Left ventricle myocardium inferior (tissue), 1 donor: Measurements from ENCODE around the gene CLEC16A. TPM values are rescaled to one million over a fixed set of nuclear protein-coding genes. Genes with fewer than 3 reads are reported as not detected.

Source experiments
- DNase-seq: peaks from one replicate; pipeline ENCODE4 v3.0.0-alpha.2; 2020
- H3K27ac ChIP-seq: fragments of 200-600 bp; replicated peaks from 2 replicates; pipeline ENCODE4 v1.8.0; 2021
- H3K27me3 ChIP-seq: fragments of 200-600 bp; 2 replicates; pipeline ENCODE4 v1.8.0; 2021; ENCODE audit warnings: low read depth
- H3K36me3 ChIP-seq: fragments of 200-600 bp; 2 replicates; pipeline ENCODE4 v1.8.0; 2021
- H3K4me1 ChIP-seq: fragments of 200-600 bp; 2 replicates; pipeline ENCODE4 v1.8.0; 2021
- H3K4me3 ChIP-seq: fragments of 200-600 bp; 2 replicates; pipeline ENCODE4 v1.8.0; 2021; ENCODE audit warnings: mild to moderate bottlenecking, moderate library complexity
- H3K9me3 ChIP-seq: fragments of 200-600 bp; replicated peaks from 2 replicates; pipeline ENCODE4 v1.8.0; 2021
- CTCF ChIP-seq: fragments of 200-600 bp; IDR thresholded peaks from 2 replicates; pipeline ENCODE4 v1.8.0; 2021; ENCODE audit warnings: antibody characterized with exemption, mild to moderate bottlenecking, borderline replicate concordance
- intact Hi-C: fragments of 100-400 bp; cut with micrococcal nuclease; formaldehyde crosslinking; loops from one replicate; pipeline ENCODE4 v1.11.0; 2022
- total RNA-seq: library from RNA; stranded (reverse); fragmentation: NEBNext Ultra II Directional; extraction: Animal tissue kit (Norgen Biotek cat#: 25700); gene quantifications from one replicate; pipeline ENCODE4 v1.2.1, GENCODE V29; 2021
- donor health status: DM: no; HTN: yes; CAD: no; lungs with severe emphysema.

The CLEC16A gene
- total RNA-seq, 1 donor from 2014 or later, result 24.6 TPM

- Histone ChIP-seq H3K4me3 (no peak overlapping the region), H3K4me1 (peaks cover 12% of the 10 kb centered on the region), H3K27ac (no peak overlapping the region), H3K27me3 (no peaks in the 10 kb centered on the region), H3K9me3 (no peaks in the 10 kb centered on the region), H3K36me3 (peaks cover 70% of the 10 kb centered on the region)
- intact Hi-C loops, result no loop called here
- no peak for DNase-seq
- no peak for TF ChIP-seq CTCF
Measured at GRCh38 chr16:11050944-11051343, 106.6 kb downstream of the CLEC16A start.

GRCh38 chr16:11051430-11051829 is 107.1 kb downstream of the CLEC16A start:
- H3K4me1 ChIP-seq, result peaks cover 10% of the 10 kb centered on the region
- H3K9me3 ChIP-seq, result no peaks in the 10 kb centered on the region
- H3K27me3 ChIP-seq, result no peaks in the 10 kb centered on the region
- DNase-seq, result no peak
- H3K27ac ChIP-seq, result no peak overlapping the region
- TF ChIP-seq CTCF, result no peak
- H3K4me3 ChIP-seq, result no peak overlapping the region
- intact Hi-C loops, result no loop called here
- H3K36me3 ChIP-seq, result peaks cover 71% of the 10 kb centered on the region

GRCh38 chr16:11051879-11052808 is 107.8 kb downstream of the CLEC16A start:
- TF ChIP-seq CTCF, result no peak
- Histone ChIP-seq H3K4me1 (peaks cover 2% of the 10 kb centered on the region), H3K27ac (no peak overlapping the region), H3K4me3 (no peak overlapping the region), H3K9me3 (no peaks in the 10 kb centered on the region), H3K27me3 (no peaks in the 10 kb centered on the region), H3K36me3 (peaks cover 72% of the 10 kb centered on the region)
- DNase-seq, result no peak
- intact Hi-C loops, result no loop called here

GRCh38 chr16:11053916-11054460 is 109.6 kb downstream of the CLEC16A start:
- Histone ChIP-seq H3K27me3 (no peaks in the 10 kb centered on the region), H3K4me1 (no peaks in the 10 kb centered on the region), H3K9me3 (no peaks in the 10 kb centered on the region), H3K36me3 (peaks cover 69% of the 10 kb centered on the region), H3K27ac (no peak overlapping the region), H3K4me3 (no peak overlapping the region)
- TF ChIP-seq CTCF, result no peak
- no peak for DNase-seq
- intact Hi-C loops, result no loop called here

GRCh38 chr16:11056090-11056992 is 112.0 kb downstream of the CLEC16A start:
- Histone ChIP-seq H3K4me3 (no peak overlapping the region), H3K36me3 (peaks cover 63% of the 10 kb centered on the region), H3K4me1 (no peaks in the 10 kb centered on the region), H3K27me3 (no peaks in the 10 kb centered on the region), H3K27ac (no peak overlapping the region), H3K9me3 (no peaks in the 10 kb centered on the region)
- no peak for TF ChIP-seq CTCF
- no peak for DNase-seq
- intact Hi-C loops, result no loop called here
